NCI-H1930 (cell line): ENCODE results near the gene SGK1.
A peak's percentile ranks its signal among the peaks of the same experiment; 100 is the strongest.

ENCODE experiments used
- DNase-seq, 2 experiments: peaks; one replicate each; lab custom pipeline; 2025; lab: John Stamatoyannopoulos, UW

The SGK1 gene

GRCh38 chr6:134317471-134318131 lies at the start of gene SGK1:
SGK1 (minus strand) TSS chr6:134318112; CDS start chr6:134317460, 652 bp downstream.
- DNase-seq = peak; percentile 26 to 37

GRCh38 chr6:134363323-134364039 lies 45.6 kb upstream of the SGK1 start:
- no peak for DNase-seq

- DNase-seq = no peak
Measured at GRCh38 chr6:134361011-134361410, 43.1 kb upstream of the SGK1 start.

- DNase-seq = no peak
Measured at GRCh38 chr6:134359302-134359701, 41.4 kb upstream of the SGK1 start.

- no peak for DNase-seq
Measured at GRCh38 chr6:134358320-134358719, 40.4 kb upstream of the SGK1 start.

GRCh38 chr6:134357022-134357487 lies 39.1 kb upstream of the SGK1 start:
- DNase-seq = no peak

GRCh38 chr6:134356405-134356804 lies 38.5 kb upstream of the SGK1 start:
- DNase-seq = no peak

GRCh38 chr6:134352786-134353480 lies 35.0 kb upstream of the SGK1 start:
- no peak for DNase-seq

GRCh38 chr6:134351615-134352474 lies 33.9 kb upstream of the SGK1 start:
- no peak for DNase-seq

- no peak for DNase-seq
Measured at GRCh38 chr6:134347885-134348805, 30.2 kb upstream of the SGK1 start.

- no peak for DNase-seq
Measured at GRCh38 chr6:134346932-134347545, 29.1 kb upstream of the SGK1 start.

GRCh38 chr6:134345789-134346188 lies 27.9 kb upstream of the SGK1 start:
- DNase-seq = no peak

- no peak for DNase-seq
Measured at GRCh38 chr6:134343066-134343465, 25.2 kb upstream of the SGK1 start.

- DNase-seq = no peak
Measured at GRCh38 chr6:134341999-134342567, 24.2 kb upstream of the SGK1 start.

GRCh38 chr6:134340179-134340975 lies 22.5 kb upstream of the SGK1 start:
- no peak for DNase-seq

GRCh38 chr6:134339216-134339615 lies 21.3 kb upstream of the SGK1 start:
- no peak for DNase-seq

GRCh38 chr6:134331256-134331655 lies 13.3 kb upstream of the SGK1 start:
- no peak for DNase-seq

- DNase-seq = no peak
Measured at GRCh38 chr6:134330555-134330954, 12.6 kb upstream of the SGK1 start.

- DNase-seq = no peak
Measured at GRCh38 chr6:134328792-134329191, 10.9 kb upstream of the SGK1 start.
